ENCODE results near the gene SNAPIN. TPM values are rescaled to one million over a fixed set of nuclear protein-coding genes. Genes with fewer than 3 reads are reported as not detected.

SNAPIN gene
- total and polyA plus RNA-seq, 9 of the 15 experiments (the other 6 are each of a cell fraction or from before 2014, with no cell fraction given): 11.2 to 43.9 (median 32.3) TPM

DNA sequence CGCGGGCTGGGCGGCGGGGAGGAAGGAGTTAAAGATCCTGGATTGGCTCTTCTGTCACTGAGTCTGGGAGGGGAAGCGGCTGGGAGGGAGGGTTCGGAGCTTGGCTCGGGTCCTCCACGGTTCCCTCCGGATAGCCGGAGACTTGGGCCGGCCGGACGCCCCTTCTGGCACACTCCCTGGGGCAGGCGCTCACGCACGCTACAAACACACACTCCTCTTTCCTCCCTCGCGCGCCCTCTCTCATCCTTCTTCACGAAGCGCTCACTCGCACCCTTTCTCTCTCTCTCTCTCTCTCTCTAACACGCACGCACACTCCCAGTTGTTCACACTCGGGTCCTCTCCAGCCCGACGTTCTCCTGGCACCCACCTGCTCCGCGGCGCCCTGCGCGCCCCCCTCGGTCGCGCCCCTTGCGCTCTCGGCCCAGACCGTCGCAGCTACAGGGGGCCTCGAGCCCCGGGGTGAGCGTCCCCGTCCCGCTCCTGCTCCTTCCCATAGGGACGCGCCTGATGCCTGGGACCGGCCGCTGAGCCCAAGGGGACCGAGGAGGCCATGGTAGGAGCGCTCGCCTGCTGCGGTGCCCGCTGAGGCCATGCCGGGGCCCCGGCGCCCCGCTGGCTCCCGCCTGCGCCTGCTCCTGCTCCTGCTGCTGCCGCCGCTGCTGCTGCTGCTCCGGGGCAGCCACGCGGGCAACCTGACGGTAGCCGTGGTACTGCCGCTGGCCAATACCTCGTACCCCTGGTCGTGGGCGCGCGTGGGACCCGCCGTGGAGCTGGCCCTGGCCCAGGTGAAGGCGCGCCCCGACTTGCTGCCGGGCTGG lies 20.2 kb downstream of the SNAPIN start, which contains the start of gene NPR1 (continued):
- no peak for TF ChIP-seq POLR2G (IDR thresholded peaks at IDR 0.05; ENCODE audit: low read depth, low read length)

DNA sequence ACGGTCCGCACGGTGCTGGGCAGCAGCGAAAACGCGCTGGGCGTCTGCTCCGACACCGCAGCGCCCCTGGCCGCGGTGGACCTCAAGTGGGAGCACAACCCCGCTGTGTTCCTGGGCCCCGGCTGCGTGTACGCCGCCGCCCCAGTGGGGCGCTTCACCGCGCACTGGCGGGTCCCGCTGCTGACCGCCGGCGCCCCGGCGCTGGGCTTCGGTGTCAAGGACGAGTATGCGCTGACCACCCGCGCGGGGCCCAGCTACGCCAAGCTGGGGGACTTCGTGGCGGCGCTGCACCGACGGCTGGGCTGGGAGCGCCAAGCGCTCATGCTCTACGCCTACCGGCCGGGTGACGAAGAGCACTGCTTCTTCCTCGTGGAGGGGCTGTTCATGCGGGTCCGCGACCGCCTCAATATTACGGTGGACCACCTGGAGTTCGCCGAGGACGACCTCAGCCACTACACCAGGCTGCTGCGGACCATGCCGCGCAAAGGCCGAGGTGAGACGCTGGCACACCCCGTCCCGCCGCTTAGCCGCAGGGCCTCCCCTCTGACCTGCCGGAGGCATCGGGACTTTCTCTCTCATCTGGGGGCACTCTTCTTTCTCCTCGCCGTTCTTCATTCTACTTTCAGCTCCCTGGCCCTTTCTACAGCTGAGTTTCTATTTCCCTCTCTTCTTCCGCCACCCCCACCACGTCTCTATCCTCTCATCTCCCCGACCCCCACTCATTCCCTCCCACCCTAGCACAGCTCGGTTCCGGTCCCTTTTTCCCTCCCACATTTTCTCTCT lies 21.0 kb downstream of the SNAPIN start:
- Histone ChIP-seq H3K9ac (ENCODE audit: insufficient read depth in 1 of 2, low read depth in 2 of 2, low read length in 2 of 2) (peak overlapping the region in 1 of 2 experiments; percentile 60; a peak in 1 of 4 replicates), H4K20me1 (replicated peaks; ENCODE audit: control insufficient read depth, insufficient read depth, low read length) (no peaks in the 10 kb centered on the region; the same call in 1 of the 2 replicates), H3K27ac (ENCODE audit: extremely low read depth, low read depth, low read length) (no peak overlapping the region), H3K4me3 (no peak overlapping the region), H3K4me1 (replicated peaks in 1 of 2; ENCODE audit: control insufficient read depth in 2 of 2, insufficient read depth in 2 of 2, low read length in 2 of 2) (peaks cover 0 to 19% of the 10 kb centered on the region in 2 experiments; a peak in 3 of 5 replicates), H3K9me3 (replicated peaks; ENCODE audit: control insufficient read depth, insufficient read depth, low read depth, low read length) (no peaks in the 10 kb centered on the region), H3K36me3 (ENCODE audit: control insufficient read depth, insufficient read depth, low read length) (no peaks in the 10 kb centered on the region), H3K9me1 (ENCODE audit: control insufficient read depth, insufficient read depth, low read length) (no peaks in the 10 kb centered on the region), H3K4me2 (ENCODE audit: insufficient read depth, low read length) (no peak overlapping the region; the same call in 1 of the 2 replicates), H2AFZ (ENCODE audit: low read depth, low read length) (peak overlapping the region; percentile 16; the same call in 1 of the 2 replicates), H3K79me2 (ENCODE audit: control insufficient read depth, insufficient read depth, low read length) (no peaks in the 10 kb centered on the region), H3K27me3 (ENCODE audit: control insufficient read depth in 2 of 2, insufficient read depth in 2 of 2, low read length in 2 of 2) (peaks cover 33 to 55% of the 10 kb centered on the region in 2 experiments; a peak in 4 of 5 replicates)
- ChIA-PET CTCF (ENCODE audit: low intra/inter-chr PET ratio) (interaction anchor here (0.5 kb wide), 1 partner anchor 307 kb away, joined by 3 read pairs; the partner anchor contains the start of gene RAB13), POLR2A (interaction anchor here (1.6 kb wide), 1 partner anchor 12 kb away, joined by 4 read pairs; no protein-coding TSS in a partner anchor)
- no peak for FAIRE-seq
- BruUV-seq (replicated peaks): no TSS peak
- intact Hi-C loops (cut with micrococcal nuclease) (loop anchor here (5.0 kb wide), 1 partner anchor 93 kb away; no protein-coding TSS in a partner anchor), in situ Hi-C loops (cut with MboI) (loop anchor here (5.0 kb wide), 1 partner anchor 308 kb away; the partner anchor contains the start of gene RAB13)
- WGBS (ENCODE audit: insufficient coverage, low coverage, missing lambda C conversion rate): 44% methylated on average over 54 of the region's 73 CpGs
- peak; percentile 47 for ATAC-seq
- DNase-seq (ENCODE audit: extremely low read depth in 1 of 4, low spot score in 3 of 4): no peak
- TF ChIP-seq, protein P1, sequence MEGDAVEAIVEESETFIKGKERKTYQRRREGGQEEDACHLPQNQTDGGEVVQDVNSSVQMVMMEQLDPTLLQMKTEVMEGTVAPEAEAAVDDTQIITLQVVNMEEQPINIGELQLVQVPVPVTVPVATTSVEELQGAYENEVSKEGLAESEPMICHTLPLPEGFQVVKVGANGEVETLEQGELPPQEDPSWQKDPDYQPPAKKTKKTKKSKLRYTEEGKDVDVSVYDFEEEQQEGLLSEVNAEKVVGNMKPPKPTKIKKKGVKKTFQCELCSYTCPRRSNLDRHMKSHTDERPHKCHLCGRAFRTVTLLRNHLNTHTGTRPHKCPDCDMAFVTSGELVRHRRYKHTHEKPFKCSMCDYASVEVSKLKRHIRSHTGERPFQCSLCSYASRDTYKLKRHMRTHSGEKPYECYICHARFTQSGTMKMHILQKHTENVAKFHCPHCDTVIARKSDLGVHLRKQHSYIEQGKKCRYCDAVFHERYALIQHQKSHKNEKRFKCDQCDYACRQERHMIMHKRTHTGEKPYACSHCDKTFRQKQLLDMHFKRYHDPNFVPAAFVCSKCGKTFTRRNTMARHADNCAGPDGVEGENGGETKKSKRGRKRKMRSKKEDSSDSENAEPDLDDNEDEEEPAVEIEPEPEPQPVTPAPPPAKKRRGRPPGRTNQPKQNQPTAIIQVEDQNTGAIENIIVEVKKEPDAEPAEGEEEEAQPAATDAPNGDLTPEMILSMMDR (IDR thresholded peaks at IDR 0.05 in 2 of 3, conservative IDR thresholded peaks at IDR 0.05 in 1 of 3; ENCODE audit: insufficient read depth in 2 of 3, low read depth in 1 of 3, low read length in 3 of 3): 0 out of 6 replicates have a peak, but pooled peaks of 2 of the 3 experiments have one; percentile 1 to 6
- TF ChIP-seq, protein P2, sequence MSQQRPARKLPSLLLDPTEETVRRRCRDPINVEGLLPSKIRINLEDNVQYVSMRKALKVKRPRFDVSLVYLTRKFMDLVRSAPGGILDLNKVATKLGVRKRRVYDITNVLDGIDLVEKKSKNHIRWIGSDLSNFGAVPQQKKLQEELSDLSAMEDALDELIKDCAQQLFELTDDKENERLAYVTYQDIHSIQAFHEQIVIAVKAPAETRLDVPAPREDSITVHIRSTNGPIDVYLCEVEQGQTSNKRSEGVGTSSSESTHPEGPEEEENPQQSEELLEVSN (IDR thresholded peaks at IDR 0.05; ENCODE audit: borderline replicate concordance in 1 of 2, extremely low read depth in 1 of 2, insufficient read depth in 1 of 2, insufficient read length in 1 of 2, low read depth in 1 of 2, low read length in 1 of 2, poor library complexity in 1 of 2, severe bottlenecking in 1 of 2): peak in 1 of 2 experiments; percentile 43
- TF ChIP-seq PCBP1 (IDR thresholded peaks at IDR 0.05; ENCODE audit: low read depth, low read length, poor library complexity, severe bottlenecking) (peak; percentile 31), SAFB (IDR thresholded peaks at IDR 0.05; ENCODE audit: borderline replicate concordance, low read depth, low read length) (0 out of 2 replicates have a peak, but pooled peaks have one; percentile 20), ZNF217 (CRISPR knock-in tag; IDR thresholded peaks at IDR 0.05) (no peak)

Measured in K562 (cell line).